ENCODE measurements around the gene RNF168. TPM values are rescaled to one million over a fixed set of nuclear protein-coding genes. Genes with fewer than 3 reads are reported as not detected.

RNF168 gene, protein sequence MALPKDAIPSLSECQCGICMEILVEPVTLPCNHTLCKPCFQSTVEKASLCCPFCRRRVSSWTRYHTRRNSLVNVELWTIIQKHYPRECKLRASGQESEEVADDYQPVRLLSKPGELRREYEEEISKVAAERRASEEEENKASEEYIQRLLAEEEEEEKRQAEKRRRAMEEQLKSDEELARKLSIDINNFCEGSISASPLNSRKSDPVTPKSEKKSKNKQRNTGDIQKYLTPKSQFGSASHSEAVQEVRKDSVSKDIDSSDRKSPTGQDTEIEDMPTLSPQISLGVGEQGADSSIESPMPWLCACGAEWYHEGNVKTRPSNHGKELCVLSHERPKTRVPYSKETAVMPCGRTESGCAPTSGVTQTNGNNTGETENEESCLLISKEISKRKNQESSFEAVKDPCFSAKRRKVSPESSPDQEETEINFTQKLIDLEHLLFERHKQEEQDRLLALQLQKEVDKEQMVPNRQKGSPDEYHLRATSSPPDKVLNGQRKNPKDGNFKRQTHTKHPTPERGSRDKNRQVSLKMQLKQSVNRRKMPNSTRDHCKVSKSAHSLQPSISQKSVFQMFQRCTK
- total RNA-seq (2021; ENCODE audit: unreplicated experiment) (25.1 TPM), Bru-seq, nascent RNA (percentile 83 among the genes with signal in this experiment), BruChase-seq, experiment 1, labeled RNA remaining after a 6-hour chase (percentile 78 among the genes with signal in this experiment), BruChase-seq, experiment 2, labeled RNA remaining after a 2-hour chase (percentile 90 among the genes with signal in this experiment)
- polyA plus RNA-seq (2012): 8.0 and 8.8 TPM in 2 replicates
- long read RNA-seq, full-length matches to known transcripts: 11 of 41 reads
- long read RNA-seq, partial matches to known transcripts: 10 of 41 reads
- long read RNA-seq, other reads (novel, unspliced or antisense): 20 of 41 reads

DNA sequence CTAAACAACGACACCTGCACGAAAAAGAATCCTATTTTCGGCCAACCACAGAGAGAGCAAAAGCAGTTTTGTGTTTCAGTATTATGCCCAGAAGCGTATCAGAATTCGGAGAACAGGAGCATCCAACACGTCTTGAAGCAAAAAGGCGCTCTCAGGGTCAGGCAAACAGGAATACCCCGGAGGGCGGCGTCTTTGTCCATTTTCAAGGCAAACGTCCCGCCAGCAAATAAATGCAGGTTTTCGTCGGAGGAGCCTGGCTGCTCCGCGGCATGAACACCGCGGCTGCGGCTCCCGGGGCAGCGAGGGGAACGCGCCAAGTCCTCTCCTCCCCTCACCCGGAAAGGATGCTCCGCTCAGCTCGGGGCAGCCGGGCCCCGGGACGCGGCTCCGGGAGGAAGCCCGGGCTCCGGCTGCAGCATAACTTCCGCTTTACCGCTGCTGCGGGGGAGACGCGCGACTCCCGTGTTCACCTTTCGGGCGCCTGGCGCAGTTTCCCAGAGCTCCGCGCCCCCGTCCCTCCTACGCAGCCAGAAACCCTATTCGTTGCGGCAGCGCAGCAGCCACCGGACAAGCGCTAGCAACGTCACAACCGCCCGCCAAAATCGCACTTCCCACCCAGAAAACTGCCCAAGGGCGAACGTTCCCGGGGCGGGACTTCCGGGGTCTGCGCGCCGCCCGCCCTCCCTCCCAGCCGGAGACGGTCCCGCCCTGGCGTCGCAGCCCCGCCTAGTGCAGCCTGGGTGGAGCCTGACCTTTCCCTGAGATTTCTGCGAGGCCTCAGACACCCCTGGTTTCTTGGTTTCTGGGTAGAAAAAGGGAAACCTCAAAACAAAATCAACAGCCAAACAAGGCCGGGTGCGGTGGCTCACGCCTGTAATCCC lies at the start of gene RNF168:
RNF168 (minus strand) TSS at position 573 of the 881 bp plus-strand sequence. CDS start 595 bp downstream, outside the sequence.
- DNase-seq (ENCODE audit: low read depth, low spot score) (peak; percentile 90), ATAC-seq (peak; percentile 94)
- Histone ChIP-seq H3K9ac (ENCODE audit: low read length) (peak within 1 kb of the TSS; percentile 99), H3K4me2 (ENCODE audit: low read length) (peak within 1 kb of the TSS; percentile 82), H2AFZ (ENCODE audit: low read depth, low read length, poor library complexity, severe bottlenecking) (no peak within 1 kb of the TSS), H3K27ac (ENCODE audit: low read depth, low read length) (peak within 1 kb of the TSS; percentile 91), H3K4me1 (ENCODE audit: control insufficient read depth in 1 of 2, insufficient read depth in 2 of 2, low read length in 2 of 2) (peaks cover 4 to 18% of the 10 kb centered on the region in 2 experiments; a peak in 3 of 4 replicates), H3K36me3 (ENCODE audit: control insufficient read depth in 1 of 2, insufficient read depth in 2 of 2, low read length in 2 of 2) (peaks cover 0 to 14% of the 10 kb centered on the region in 2 experiments; a peak in 1 of 4 replicates), H3K27me3 (ENCODE audit: insufficient read depth, low read length) (no peaks in the 10 kb centered on the region), H3K4me3 (replicated peaks in 1 of 2; ENCODE audit: low read depth in 1 of 2, low read length in 2 of 2) (peak within 1 kb of the TSS; percentile 80 to 83), H3K9me3 (ENCODE audit: control insufficient read depth in 1 of 2, insufficient read depth in 1 of 2, low read depth in 1 of 2, low read length in 2 of 2) (peaks cover 0 to 6% of the 10 kb centered on the region in 2 experiments; a peak in 1 of 4 replicates), H4K20me1 (ENCODE audit: insufficient read depth) (peaks cover 6% of the 10 kb centered on the region; the same call in 1 of the 2 replicates), H3K79me2 (ENCODE audit: insufficient read depth, low read length) (peaks cover 51% of the 10 kb centered on the region), H3K9me2 (ENCODE audit: insufficient read depth) (no peaks in the 10 kb centered on the region)
- TSS peak; percentile 57 for BruUV-seq (replicated peaks)
- intact Hi-C loops (cut with micrococcal nuclease): loop anchor here (1.0 to 10.0 kb wide), 3 partner anchors 166 to 250 kb away; partner anchors contain the start of genes DYNLT2B and TM4SF19
- ChIA-PET RAD21 (ENCODE audit: low non-redundant PET in 1 of 2, low total read pairs in 2 of 2, uncharacterized antibody in 2 of 2, unreplicated experiment in 2 of 2) (interaction anchor here in 1 of 2 experiments (0.6 kb wide), 1 partner anchor 21 kb away, joined by 5 read pairs; no protein-coding TSS in a partner anchor), POLR2A (no interaction called here), CTCF (no interaction called here)
- TF ChIP-seq SP1 (IDR thresholded peaks at IDR 0.05; ENCODE audit: low read depth) (peak; percentile 78), YY1 (IDR thresholded peaks at IDR 0.05; ENCODE audit: extremely low read depth, insufficient replicate concordance, low read depth, low read length) (no peak), ELF1 (IDR thresholded peaks at IDR 0.05; ENCODE audit: borderline replicate concordance, low read depth) (peak; percentile 90), ZFX (IDR thresholded peaks at IDR 0.05) (no peak), FOSL1 (IDR thresholded peaks at IDR 0.05; ENCODE audit: low read depth) (no peak), POLR2A (IDR thresholded peaks at IDR 0.05; ENCODE audit: borderline replicate concordance, extremely low read depth, insufficient read depth, insufficient read length) (peak; percentile 69), SRF (IDR thresholded peaks at IDR 0.05; ENCODE audit: low read depth) (peak; percentile 55; the same call in 1 of the 2 replicates), CBX3 (IDR thresholded peaks at IDR 0.05; ENCODE audit: low read depth) (no peak), ZNF274 (IDR thresholded peaks at IDR 0.05; ENCODE audit: low read depth, low read length) (no peak), EZH2 (IDR thresholded peaks at IDR 0.05) (no peak), CEBPB (IDR thresholded peaks at IDR 0.05; ENCODE audit: low read depth) (no peak), RAD21 (IDR thresholded peaks at IDR 0.05; ENCODE audit: low read depth) (no peak), POLR2AphosphoS5 (IDR thresholded peaks at IDR 0.05; ENCODE audit: low read depth, low read length) (peak; percentile 95), TCF7L2 (IDR thresholded peaks at IDR 0.05; ENCODE audit: borderline replicate concordance, extremely low read depth, insufficient read depth, insufficient read length) (no peak)
- TF ChIP-seq, protein P1, sequence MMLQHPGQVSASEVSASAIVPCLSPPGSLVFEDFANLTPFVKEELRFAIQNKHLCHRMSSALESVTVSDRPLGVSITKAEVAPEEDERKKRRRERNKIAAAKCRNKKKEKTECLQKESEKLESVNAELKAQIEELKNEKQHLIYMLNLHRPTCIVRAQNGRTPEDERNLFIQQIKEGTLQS (IDR thresholded peaks at IDR 0.05): no peak
- TF ChIP-seq, protein P2, sequence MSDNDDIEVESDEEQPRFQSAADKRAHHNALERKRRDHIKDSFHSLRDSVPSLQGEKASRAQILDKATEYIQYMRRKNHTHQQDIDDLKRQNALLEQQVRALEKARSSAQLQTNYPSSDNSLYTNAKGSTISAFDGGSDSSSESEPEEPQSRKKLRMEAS (IDR thresholded peaks at IDR 0.05): peak; percentile 84
- TF ChIP-seq, protein P3, sequence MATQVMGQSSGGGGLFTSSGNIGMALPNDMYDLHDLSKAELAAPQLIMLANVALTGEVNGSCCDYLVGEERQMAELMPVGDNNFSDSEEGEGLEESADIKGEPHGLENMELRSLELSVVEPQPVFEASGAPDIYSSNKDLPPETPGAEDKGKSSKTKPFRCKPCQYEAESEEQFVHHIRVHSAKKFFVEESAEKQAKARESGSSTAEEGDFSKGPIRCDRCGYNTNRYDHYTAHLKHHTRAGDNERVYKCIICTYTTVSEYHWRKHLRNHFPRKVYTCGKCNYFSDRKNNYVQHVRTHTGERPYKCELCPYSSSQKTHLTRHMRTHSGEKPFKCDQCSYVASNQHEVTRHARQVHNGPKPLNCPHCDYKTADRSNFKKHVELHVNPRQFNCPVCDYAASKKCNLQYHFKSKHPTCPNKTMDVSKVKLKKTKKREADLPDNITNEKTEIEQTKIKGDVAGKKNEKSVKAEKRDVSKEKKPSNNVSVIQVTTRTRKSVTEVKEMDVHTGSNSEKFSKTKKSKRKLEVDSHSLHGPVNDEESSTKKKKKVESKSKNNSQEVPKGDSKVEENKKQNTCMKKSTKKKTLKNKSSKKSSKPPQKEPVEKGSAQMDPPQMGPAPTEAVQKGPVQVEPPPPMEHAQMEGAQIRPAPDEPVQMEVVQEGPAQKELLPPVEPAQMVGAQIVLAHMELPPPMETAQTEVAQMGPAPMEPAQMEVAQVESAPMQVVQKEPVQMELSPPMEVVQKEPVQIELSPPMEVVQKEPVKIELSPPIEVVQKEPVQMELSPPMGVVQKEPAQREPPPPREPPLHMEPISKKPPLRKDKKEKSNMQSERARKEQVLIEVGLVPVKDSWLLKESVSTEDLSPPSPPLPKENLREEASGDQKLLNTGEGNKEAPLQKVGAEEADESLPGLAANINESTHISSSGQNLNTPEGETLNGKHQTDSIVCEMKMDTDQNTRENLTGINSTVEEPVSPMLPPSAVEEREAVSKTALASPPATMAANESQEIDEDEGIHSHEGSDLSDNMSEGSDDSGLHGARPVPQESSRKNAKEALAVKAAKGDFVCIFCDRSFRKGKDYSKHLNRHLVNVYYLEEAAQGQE (IDR thresholded peaks at IDR 0.05; ENCODE audit: low read depth): no peak
